ENCODE data around the gene ERLIN1. TPM values are rescaled to one million over a fixed set of nuclear protein-coding genes. Genes with fewer than 3 reads are reported as not detected.

Gene ERLIN1
- total and polyA plus RNA-seq, 2 experiments from 2014 or later, result 7.2 to 20.4 TPM

DNA sequence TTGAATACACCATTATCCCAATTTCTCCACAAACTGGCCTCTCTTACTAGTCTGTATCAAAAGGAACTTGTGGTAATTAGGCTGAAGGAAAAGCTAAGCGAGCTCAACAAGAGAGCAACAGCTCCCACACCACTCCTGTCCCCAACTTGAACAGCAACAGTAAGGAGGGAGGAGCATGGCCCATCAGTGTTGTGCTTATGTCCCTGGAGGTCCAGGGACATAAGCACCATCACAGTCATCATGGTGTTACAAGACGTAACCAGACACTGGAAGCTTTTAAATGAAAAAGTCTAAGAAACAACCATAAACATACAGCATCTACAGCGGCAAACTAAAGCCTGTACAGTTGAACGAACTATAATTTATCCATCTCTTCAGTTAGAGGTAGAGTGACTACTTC lies 989 bp downstream of the ERLIN1 start:
- H3K9me2 ChIP-seq (ENCODE audit: insufficient read depth), result no peaks in the 10 kb centered on the region
- Mint-ChIP-seq H3K4me3 (peak overlapping the region; percentile 99), H3K27me3 (ENCODE audit: insufficient read depth, low read depth, poor library complexity) (peaks cover 8% of the 10 kb centered on the region), H3K4me1 (peaks cover 12% of the 10 kb centered on the region; the same call in 2 of the 3 replicates), H3K36me3 (ENCODE audit: low read depth) (peaks cover 34% of the 10 kb centered on the region), H3K9me3 (peaks cover 9% of the 10 kb centered on the region; the same call in 2 of the 3 replicates), H3K27ac (no peak overlapping the region)
- H2AFZ ChIP-seq, result peak overlapping the region; percentile 92
- TF ChIP-seq, protein P1, sequence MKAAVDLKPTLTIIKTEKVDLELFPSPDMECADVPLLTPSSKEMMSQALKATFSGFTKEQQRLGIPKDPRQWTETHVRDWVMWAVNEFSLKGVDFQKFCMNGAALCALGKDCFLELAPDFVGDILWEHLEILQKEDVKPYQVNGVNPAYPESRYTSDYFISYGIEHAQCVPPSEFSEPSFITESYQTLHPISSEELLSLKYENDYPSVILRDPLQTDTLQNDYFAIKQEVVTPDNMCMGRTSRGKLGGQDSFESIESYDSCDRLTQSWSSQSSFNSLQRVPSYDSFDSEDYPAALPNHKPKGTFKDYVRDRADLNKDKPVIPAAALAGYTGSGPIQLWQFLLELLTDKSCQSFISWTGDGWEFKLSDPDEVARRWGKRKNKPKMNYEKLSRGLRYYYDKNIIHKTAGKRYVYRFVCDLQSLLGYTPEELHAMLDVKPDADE (IDR thresholded peaks at IDR 0.05), result no peak
- TF ChIP-seq ZNF114 (CRISPR knock-in tag; IDR thresholded peaks at IDR 0.05), result no peak
- TF ChIP-seq, protein P2, sequence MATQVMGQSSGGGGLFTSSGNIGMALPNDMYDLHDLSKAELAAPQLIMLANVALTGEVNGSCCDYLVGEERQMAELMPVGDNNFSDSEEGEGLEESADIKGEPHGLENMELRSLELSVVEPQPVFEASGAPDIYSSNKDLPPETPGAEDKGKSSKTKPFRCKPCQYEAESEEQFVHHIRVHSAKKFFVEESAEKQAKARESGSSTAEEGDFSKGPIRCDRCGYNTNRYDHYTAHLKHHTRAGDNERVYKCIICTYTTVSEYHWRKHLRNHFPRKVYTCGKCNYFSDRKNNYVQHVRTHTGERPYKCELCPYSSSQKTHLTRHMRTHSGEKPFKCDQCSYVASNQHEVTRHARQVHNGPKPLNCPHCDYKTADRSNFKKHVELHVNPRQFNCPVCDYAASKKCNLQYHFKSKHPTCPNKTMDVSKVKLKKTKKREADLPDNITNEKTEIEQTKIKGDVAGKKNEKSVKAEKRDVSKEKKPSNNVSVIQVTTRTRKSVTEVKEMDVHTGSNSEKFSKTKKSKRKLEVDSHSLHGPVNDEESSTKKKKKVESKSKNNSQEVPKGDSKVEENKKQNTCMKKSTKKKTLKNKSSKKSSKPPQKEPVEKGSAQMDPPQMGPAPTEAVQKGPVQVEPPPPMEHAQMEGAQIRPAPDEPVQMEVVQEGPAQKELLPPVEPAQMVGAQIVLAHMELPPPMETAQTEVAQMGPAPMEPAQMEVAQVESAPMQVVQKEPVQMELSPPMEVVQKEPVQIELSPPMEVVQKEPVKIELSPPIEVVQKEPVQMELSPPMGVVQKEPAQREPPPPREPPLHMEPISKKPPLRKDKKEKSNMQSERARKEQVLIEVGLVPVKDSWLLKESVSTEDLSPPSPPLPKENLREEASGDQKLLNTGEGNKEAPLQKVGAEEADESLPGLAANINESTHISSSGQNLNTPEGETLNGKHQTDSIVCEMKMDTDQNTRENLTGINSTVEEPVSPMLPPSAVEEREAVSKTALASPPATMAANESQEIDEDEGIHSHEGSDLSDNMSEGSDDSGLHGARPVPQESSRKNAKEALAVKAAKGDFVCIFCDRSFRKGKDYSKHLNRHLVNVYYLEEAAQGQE (IDR thresholded peaks at IDR 0.05; ENCODE audit: unreplicated experiment), result no peak
- H3K4me2 ChIP-seq, result peak overlapping the region; percentile 95
- 0 out of 2 replicates have a peak, but pooled peaks cover 3% of the 10 kb centered on the region for H4K20me1 ChIP-seq (replicated peaks; ENCODE audit: insufficient read depth)
- DNase-seq (ENCODE audit: low spot score) (peak; percentile 19), ATAC-seq (peak; percentile 5; the same call in 1 of the 3 replicates)
- 0 out of 2 replicates have a peak, but pooled peaks cover 9% of the 10 kb centered on the region for H3K36me3 ChIP-seq (ENCODE audit: insufficient read depth)
- peak overlapping the region; percentile 75 for H3K4me3 ChIP-seq
- H3K79me2 ChIP-seq (replicated peaks; ENCODE audit: insufficient read depth), result peaks cover 36% of the 10 kb centered on the region
- H3K4me1 ChIP-seq (ENCODE audit: insufficient read depth), result 0 out of 2 replicates have a peak, but pooled peaks cover 6% of the 10 kb centered on the region
- H3K27me3 ChIP-seq (ENCODE audit: insufficient read depth), result no peaks in the 10 kb centered on the region
- no peaks in the 10 kb centered on the region; the same call in 1 of the 2 replicates for H3F3A ChIP-seq (replicated peaks; ENCODE audit: low read depth)
- H3K27ac ChIP-seq (ENCODE audit: low read depth), result no peak overlapping the region

DNA sequence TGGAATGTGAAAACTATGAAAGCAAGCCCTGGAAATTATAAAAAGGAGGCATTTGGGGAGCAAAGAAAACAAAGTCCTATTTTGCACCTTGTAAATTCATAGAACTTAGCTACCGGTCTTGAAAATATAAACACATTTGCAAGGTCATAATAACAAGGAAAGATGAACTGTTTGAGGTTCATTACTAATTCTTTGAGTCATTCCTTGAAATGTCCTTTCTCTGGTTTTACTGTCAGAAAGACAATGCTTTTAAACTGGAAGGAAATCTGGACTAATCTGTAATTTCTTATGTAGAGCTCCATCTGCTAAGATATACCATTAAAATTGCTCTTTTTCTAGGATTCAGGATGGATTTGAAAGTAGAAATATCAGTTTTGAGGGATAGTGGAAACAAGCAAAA lies 1.4 kb downstream of the ERLIN1 start:
- Histone ChIP-seq H3K4me2 (peak overlapping the region; percentile 95), H3K27me3 (ENCODE audit: insufficient read depth) (no peaks in the 10 kb centered on the region), H3K27ac (ENCODE audit: low read depth) (no peak overlapping the region), H3K36me3 (ENCODE audit: insufficient read depth) (0 out of 2 replicates have a peak, but pooled peaks cover 9% of the 10 kb centered on the region), H3K79me2 (replicated peaks; ENCODE audit: insufficient read depth) (peaks cover 36% of the 10 kb centered on the region), H3K4me1 (ENCODE audit: insufficient read depth) (0 out of 2 replicates have a peak, but pooled peaks cover 6% of the 10 kb centered on the region), H4K20me1 (replicated peaks; ENCODE audit: insufficient read depth) (0 out of 2 replicates have a peak, but pooled peaks cover 3% of the 10 kb centered on the region), H3K4me3 (peak overlapping the region; percentile 75), H3K9me2 (ENCODE audit: insufficient read depth) (no peaks in the 10 kb centered on the region), H3F3A (replicated peaks; ENCODE audit: low read depth) (no peaks in the 10 kb centered on the region; the same call in 1 of the 2 replicates), H2AFZ (no peak overlapping the region)
- ATAC-seq, result no peak
- Mint-ChIP-seq H3K4me3 (peak overlapping the region; percentile 99), H3K27ac (no peak overlapping the region), H3K36me3 (ENCODE audit: low read depth) (peaks cover 34% of the 10 kb centered on the region), H3K4me1 (peaks cover 12% of the 10 kb centered on the region; the same call in 2 of the 3 replicates), H3K9me3 (peaks cover 9% of the 10 kb centered on the region; the same call in 2 of the 3 replicates), H3K27me3 (ENCODE audit: insufficient read depth, low read depth, poor library complexity) (peaks cover 8% of the 10 kb centered on the region)
- DNase-seq (ENCODE audit: low spot score), result no peak
- no peak for TF ChIP-seq POLR2AphosphoS5 (IDR thresholded peaks at IDR 0.05; ENCODE audit: low read depth)
- TF ChIP-seq NANOG (IDR thresholded peaks at IDR 0.05; ENCODE audit: borderline replicate concordance), result no peak
- TF ChIP-seq, protein P3, sequence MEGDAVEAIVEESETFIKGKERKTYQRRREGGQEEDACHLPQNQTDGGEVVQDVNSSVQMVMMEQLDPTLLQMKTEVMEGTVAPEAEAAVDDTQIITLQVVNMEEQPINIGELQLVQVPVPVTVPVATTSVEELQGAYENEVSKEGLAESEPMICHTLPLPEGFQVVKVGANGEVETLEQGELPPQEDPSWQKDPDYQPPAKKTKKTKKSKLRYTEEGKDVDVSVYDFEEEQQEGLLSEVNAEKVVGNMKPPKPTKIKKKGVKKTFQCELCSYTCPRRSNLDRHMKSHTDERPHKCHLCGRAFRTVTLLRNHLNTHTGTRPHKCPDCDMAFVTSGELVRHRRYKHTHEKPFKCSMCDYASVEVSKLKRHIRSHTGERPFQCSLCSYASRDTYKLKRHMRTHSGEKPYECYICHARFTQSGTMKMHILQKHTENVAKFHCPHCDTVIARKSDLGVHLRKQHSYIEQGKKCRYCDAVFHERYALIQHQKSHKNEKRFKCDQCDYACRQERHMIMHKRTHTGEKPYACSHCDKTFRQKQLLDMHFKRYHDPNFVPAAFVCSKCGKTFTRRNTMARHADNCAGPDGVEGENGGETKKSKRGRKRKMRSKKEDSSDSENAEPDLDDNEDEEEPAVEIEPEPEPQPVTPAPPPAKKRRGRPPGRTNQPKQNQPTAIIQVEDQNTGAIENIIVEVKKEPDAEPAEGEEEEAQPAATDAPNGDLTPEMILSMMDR (conservative IDR thresholded peaks at IDR 0.05; ENCODE audit: low read depth in 2 of 2), result no peak
- TF ChIP-seq EZH2phosphoT487 (IDR thresholded peaks at IDR 0.05; ENCODE audit: unreplicated experiment), result no peak
- TF ChIP-seq, protein P1 (IDR thresholded peaks at IDR 0.05), result no peak
